Measurements from ENCODE around the gene CLEC3B. TPM values are rescaled to one million over a fixed set of nuclear protein-coding genes. Genes with fewer than 3 reads are reported as not detected.

The CLEC3B gene
- total RNA-seq, 1 donor from 2014 or later: 0.26 TPM

GRCh38 chr3:45003406-45003805 lies 22.7 kb upstream of the CLEC3B start:
- peak; percentile 74 to 76 for DNase-seq (ENCODE audit: low read depth in 2 of 2)

GRCh38 chr3:45003859-45004258 lies 22.2 kb upstream of the CLEC3B start:
- peak in 1 of 2 donors; percentile 75 for DNase-seq (ENCODE audit: low read depth in 2 of 2)

- no peak for DNase-seq (ENCODE audit: low read depth in 2 of 2)
Measured at GRCh38 chr3:45007091-45007490, 19.0 kb upstream of the CLEC3B start.

GRCh38 chr3:45008117-45008516 lies 18.0 kb upstream of the CLEC3B start:
- no peak for DNase-seq (ENCODE audit: low read depth in 2 of 2)

- no peak for DNase-seq (ENCODE audit: low read depth in 2 of 2)
Measured at GRCh38 chr3:45009868-45010267, 16.2 kb upstream of the CLEC3B start.

- DNase-seq (ENCODE audit: low read depth in 2 of 2): peak in 1 of 2 donors; percentile 29
Measured at GRCh38 chr3:45010811-45011333, 15.2 kb upstream of the CLEC3B start.

GRCh38 chr3:45011756-45012508 lies 14.2 kb upstream of the CLEC3B start:
- DNase-seq (ENCODE audit: low read depth in 2 of 2): peak in 1 of 2 donors; percentile 91

- DNase-seq (ENCODE audit: low read depth in 2 of 2): no peak
Measured at GRCh38 chr3:45012577-45012976, 13.5 kb upstream of the CLEC3B start.

GRCh38 chr3:45016916-45017315 lies 9.2 kb upstream of the CLEC3B start:
- DNase-seq (ENCODE audit: low read depth in 2 of 2): no peak

- DNase-seq (ENCODE audit: low read depth in 2 of 2): peak; percentile 16 to 50
Measured at GRCh38 chr3:45017821-45018220, 8.3 kb upstream of the CLEC3B start.

- no peak for DNase-seq (ENCODE audit: low read depth in 2 of 2)
Measured at GRCh38 chr3:45020534-45020933, 5.6 kb upstream of the CLEC3B start.

GRCh38 chr3:45021524-45022297 lies 4.4 kb upstream of the CLEC3B start:
- no peak for DNase-seq (ENCODE audit: low read depth in 2 of 2)

GRCh38 chr3:45023675-45024074 lies 2.4 kb upstream of the CLEC3B start:
- DNase-seq (ENCODE audit: low read depth in 2 of 2): no peak

- DNase-seq (ENCODE audit: low read depth in 2 of 2): peak in 1 of 2 donors; percentile 12
Measured at GRCh38 chr3:45024542-45025255, 1.4 kb upstream of the CLEC3B start.

- DNase-seq (ENCODE audit: low read depth in 2 of 2): no peak
Measured at GRCh38 chr3:45026957-45027356, 854 bp downstream of the CLEC3B start.

- no peak for DNase-seq (ENCODE audit: low read depth in 2 of 2)
Measured at GRCh38 chr3:45027441-45027840, 1.3 kb downstream of the CLEC3B start.

- DNase-seq (ENCODE audit: low read depth in 2 of 2): no peak
Measured at GRCh38 chr3:45029216-45029615, 3.1 kb downstream of the CLEC3B start.

GRCh38 chr3:45029661-45030060 lies 3.6 kb downstream of the CLEC3B start:
- DNase-seq (ENCODE audit: low read depth in 2 of 2): peak in 1 of 2 donors; percentile 24

- DNase-seq (ENCODE audit: low read depth in 2 of 2): no peak
Measured at GRCh38 chr3:45031531-45031930, 5.4 kb downstream of the CLEC3B start.

GRCh38 chr3:45032113-45032512 lies 6.0 kb downstream of the CLEC3B start:
- no peak for DNase-seq (ENCODE audit: low read depth in 2 of 2)

GRCh38 chr3:45033791-45034190 lies 7.7 kb downstream of the CLEC3B start:
- no peak for DNase-seq (ENCODE audit: low read depth in 2 of 2)
